H1 (cell line): ENCODE measurements around the gene KISS1. TPM values are rescaled to one million over a fixed set of nuclear protein-coding genes. Genes with fewer than 3 reads are reported as not detected.

Experiments
- CBX5 ChIP-seq: fragments of 300-800, 300-1000 bp; sonication (generic); IDR thresholded peaks from 2 replicates; pipeline ENCODE4 v1.7.1; 2016; ENCODE audit warnings: antibody characterized with exemption, low read length, low read depth
- CBX8 ChIP-seq: fragments of 300-800, 300-1000 bp; sonication (generic); IDR thresholded peaks from 2 replicates; pipeline ENCODE4 v1.7.1; 2016; ENCODE audit warnings: low read depth, low read length, borderline replicate concordance
- CREB1 ChIP-seq: IDR thresholded peaks from 2 replicates; pipeline ENCODE4 v1.6.1; 2012; ENCODE audit warnings: inconsistent platforms
- polyA plus RNA-seq, 7 experiments: library from polyadenylated mRNA; depleted of rRNA in 3 of 7; stranded (reverse) in 5 of 7; unstranded in 2 of 7; fragments of >200 nt in 5 of 7; fragments of 200-250 nt in 2 of 7; gene quantifications; 1 replicate in 5 of 7; 2 replicates in 1 of 7; 4 replicates in 1 of 7; pipeline versions ENCODE4 v1.2.1 to v1.2.3, GENCODE V29; 2011 to 2013; ENCODE audit warnings: missing spikeins in 2 of 7, mixed read lengths in 2 of 7
- total RNA-seq: library from RNA; stranded (reverse); fragmentation: NEBNext Ultra II Directional; extraction: Animal tissue kit (Norgen Biotek cat#: 25700); gene quantifications from 2 replicates; pipeline ENCODE4 v1.2.1, GENCODE V29; 2021
- TF ChIP-seq, protein P1 (sequence below): fragments of 300-600 bp; sonication (generic); IDR thresholded peaks from 2 replicates; pipeline ENCODE4 v1.7.1; 2012; ENCODE audit warnings: low read length, moderate library complexity, mild to moderate bottlenecking, inconsistent platforms; ENCODE audit not compliant: insufficient replicate concordance

Gene KISS1
- total and polyA plus RNA-seq, 2 of the 8 experiments (the other 6 are each of a cell fraction or from before 2014, with no cell fraction given): 0.71 TPM; not detected in 1

DNA sequence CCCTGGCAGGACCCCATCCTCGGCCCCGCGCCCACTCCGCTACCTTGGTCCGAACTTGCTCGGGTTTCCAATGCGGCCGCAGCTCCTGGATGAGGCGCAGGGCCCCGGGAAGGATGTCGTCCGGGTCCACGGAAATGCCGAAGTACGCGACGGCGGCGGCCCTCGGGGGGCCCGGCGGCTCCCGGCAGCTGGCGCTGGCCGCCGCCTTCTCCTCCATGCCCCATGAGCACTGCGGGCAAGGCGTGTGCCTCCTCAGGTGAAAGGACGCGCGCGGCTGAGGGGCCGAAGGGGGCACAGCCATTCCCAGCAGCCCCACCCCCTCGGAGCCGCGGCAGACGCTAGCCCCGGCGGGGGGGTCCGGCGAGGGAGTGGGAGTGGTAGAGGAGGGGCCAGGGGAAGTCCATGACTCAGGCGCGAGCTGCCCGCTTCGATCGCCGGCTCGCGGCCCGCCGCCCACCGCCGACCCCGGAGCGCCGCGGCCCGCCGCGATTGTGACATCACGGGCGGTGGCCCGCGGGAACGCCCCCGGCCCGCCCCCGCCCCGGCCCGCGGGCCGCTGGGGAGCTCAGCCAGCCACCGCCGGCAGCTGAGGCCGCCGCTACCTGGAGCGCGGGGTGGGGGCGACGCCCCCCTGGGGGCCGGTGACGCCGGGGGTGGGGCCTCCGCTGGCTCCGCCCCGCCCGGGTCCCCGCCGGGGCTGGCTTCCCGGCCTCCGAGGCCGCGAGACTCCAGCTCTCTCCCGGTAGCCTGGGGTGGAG, 44.6 kb downstream of the KISS1 start, which contains the start of gene ETNK2 (continued):
- TF ChIP-seq, protein P1, sequence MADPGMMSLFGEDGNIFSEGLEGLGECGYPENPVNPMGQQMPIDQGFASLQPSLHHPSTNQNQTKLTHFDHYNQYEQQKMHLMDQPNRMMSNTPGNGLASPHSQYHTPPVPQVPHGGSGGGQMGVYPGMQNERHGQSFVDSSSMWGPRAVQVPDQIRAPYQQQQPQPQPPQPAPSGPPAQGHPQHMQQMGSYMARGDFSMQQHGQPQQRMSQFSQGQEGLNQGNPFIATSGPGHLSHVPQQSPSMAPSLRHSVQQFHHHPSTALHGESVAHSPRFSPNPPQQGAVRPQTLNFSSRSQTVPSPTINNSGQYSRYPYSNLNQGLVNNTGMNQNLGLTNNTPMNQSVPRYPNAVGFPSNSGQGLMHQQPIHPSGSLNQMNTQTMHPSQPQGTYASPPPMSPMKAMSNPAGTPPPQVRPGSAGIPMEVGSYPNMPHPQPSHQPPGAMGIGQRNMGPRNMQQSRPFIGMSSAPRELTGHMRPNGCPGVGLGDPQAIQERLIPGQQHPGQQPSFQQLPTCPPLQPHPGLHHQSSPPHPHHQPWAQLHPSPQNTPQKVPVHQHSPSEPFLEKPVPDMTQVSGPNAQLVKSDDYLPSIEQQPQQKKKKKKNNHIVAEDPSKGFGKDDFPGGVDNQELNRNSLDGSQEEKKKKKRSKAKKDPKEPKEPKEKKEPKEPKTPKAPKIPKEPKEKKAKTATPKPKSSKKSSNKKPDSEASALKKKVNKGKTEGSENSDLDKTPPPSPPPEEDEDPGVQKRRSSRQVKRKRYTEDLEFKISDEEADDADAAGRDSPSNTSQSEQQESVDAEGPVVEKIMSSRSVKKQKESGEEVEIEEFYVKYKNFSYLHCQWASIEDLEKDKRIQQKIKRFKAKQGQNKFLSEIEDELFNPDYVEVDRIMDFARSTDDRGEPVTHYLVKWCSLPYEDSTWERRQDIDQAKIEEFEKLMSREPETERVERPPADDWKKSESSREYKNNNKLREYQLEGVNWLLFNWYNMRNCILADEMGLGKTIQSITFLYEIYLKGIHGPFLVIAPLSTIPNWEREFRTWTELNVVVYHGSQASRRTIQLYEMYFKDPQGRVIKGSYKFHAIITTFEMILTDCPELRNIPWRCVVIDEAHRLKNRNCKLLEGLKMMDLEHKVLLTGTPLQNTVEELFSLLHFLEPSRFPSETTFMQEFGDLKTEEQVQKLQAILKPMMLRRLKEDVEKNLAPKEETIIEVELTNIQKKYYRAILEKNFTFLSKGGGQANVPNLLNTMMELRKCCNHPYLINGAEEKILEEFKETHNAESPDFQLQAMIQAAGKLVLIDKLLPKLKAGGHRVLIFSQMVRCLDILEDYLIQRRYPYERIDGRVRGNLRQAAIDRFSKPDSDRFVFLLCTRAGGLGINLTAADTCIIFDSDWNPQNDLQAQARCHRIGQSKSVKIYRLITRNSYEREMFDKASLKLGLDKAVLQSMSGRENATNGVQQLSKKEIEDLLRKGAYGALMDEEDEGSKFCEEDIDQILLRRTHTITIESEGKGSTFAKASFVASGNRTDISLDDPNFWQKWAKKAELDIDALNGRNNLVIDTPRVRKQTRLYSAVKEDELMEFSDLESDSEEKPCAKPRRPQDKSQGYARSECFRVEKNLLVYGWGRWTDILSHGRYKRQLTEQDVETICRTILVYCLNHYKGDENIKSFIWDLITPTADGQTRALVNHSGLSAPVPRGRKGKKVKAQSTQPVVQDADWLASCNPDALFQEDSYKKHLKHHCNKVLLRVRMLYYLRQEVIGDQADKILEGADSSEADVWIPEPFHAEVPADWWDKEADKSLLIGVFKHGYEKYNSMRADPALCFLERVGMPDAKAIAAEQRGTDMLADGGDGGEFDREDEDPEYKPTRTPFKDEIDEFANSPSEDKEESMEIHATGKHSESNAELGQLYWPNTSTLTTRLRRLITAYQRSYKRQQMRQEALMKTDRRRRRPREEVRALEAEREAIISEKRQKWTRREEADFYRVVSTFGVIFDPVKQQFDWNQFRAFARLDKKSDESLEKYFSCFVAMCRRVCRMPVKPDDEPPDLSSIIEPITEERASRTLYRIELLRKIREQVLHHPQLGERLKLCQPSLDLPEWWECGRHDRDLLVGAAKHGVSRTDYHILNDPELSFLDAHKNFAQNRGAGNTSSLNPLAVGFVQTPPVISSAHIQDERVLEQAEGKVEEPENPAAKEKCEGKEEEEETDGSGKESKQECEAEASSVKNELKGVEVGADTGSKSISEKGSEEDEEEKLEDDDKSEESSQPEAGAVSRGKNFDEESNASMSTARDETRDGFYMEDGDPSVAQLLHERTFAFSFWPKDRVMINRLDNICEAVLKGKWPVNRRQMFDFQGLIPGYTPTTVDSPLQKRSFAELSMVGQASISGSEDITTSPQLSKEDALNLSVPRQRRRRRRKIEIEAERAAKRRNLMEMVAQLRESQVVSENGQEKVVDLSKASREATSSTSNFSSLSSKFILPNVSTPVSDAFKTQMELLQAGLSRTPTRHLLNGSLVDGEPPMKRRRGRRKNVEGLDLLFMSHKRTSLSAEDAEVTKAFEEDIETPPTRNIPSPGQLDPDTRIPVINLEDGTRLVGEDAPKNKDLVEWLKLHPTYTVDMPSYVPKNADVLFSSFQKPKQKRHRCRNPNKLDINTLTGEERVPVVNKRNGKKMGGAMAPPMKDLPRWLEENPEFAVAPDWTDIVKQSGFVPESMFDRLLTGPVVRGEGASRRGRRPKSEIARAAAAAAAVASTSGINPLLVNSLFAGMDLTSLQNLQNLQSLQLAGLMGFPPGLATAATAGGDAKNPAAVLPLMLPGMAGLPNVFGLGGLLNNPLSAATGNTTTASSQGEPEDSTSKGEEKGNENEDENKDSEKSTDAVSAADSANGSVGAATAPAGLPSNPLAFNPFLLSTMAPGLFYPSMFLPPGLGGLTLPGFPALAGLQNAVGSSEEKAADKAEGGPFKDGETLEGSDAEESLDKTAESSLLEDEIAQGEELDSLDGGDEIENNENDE: no peak
- TF ChIP-seq CBX5: no peak
- TF ChIP-seq CBX8: no peak
- no peak; the same call in 1 of the 2 replicates for TF ChIP-seq CREB1
- TF ChIP-seq, all 59 proteins: peak for 4
